Adrenal gland (tissue), 12 donors: ENCODE measurements around the gene TMEM270. TPM values are rescaled to one million over a fixed set of nuclear protein-coding genes. Genes with fewer than 3 reads are reported as not detected.

Experiments
- DNase-seq, 7 donors: peaks; one replicate each; pipeline ENCODE4 v3.0.0-alpha.2; 2019 to 2020
- H3K27ac ChIP-seq, 5 donors: fragments of 200-600 bp; sonication (generic) in 4 of 5; 1 replicate in 3 of 5; 2 replicates in 2 of 5; pipeline versions ENCODE4 v1.5.1 to v1.8.0; 2016 to 2020; ENCODE audit warnings: mild to moderate bottlenecking in 1 of 5
- H3K27me3 ChIP-seq: fragments of 200-600 bp; 2 replicates; pipeline ENCODE4 v1.8.0; 2021
- H3K36me3 ChIP-seq, 2 donors: fragments of 200-600 bp; replicated peaks in 1 of 2; 1 replicate in 1 of 2; 2 replicates in 1 of 2; pipeline versions ENCODE4 v1.5.1 to v1.8.0; 2018 to 2022
- H3K4me1 ChIP-seq, 2 donors: fragments of 200-600 bp; replicated peaks in 1 of 2; 1 replicate in 1 of 2; 2 replicates in 1 of 2; pipeline versions ENCODE4 v1.5.1 to v1.8.0; 2018 to 2021
- H3K4me3 ChIP-seq, 4 donors: fragments of 200-600 bp; sonication (generic) in 3 of 4; one replicate each; pipeline ENCODE4 v1.5.1; 2016 to 2018
- H3K9me3 ChIP-seq, 3 donors: fragments of 200-600 bp; sonication (generic) in 1 of 3; replicated peaks in 1 of 3; 1 replicate in 2 of 3; 2 replicates in 1 of 3; pipeline versions ENCODE4 v1.5.1 to v1.8.0; 2016 to 2021
- CTCF ChIP-seq, 6 experiments: fragments of 450-650 bp in 4 of 6; fragments of 200-600 bp in 2 of 6; sonication (generic) in 1 of 6; IDR thresholded peaks; 1 replicate in 5 of 6; 2 replicates in 1 of 6; pipeline versions ENCODE4 v1.5.1 to v1.8.0; 2016 to 2021; ENCODE audit warnings: antibody characterized with exemption in 6 of 6, mild to moderate bottlenecking in 2 of 6, moderate library complexity in 1 of 6
- POLR2A ChIP-seq, 2 donors: fragments of 450-650 bp; IDR thresholded peaks; one replicate each; pipeline ENCODE4 v1.6.1; 2017; ENCODE audit warnings: antibody characterized with exemption in 2 of 2, mild to moderate bottlenecking in 2 of 2, moderate library complexity in 1 of 2
- whole genome bisulfite sequencing, 4 donors: extraction: QIAGEN DNeasy Blood & Tissue Kit in 2 of 4; methylation state at CpG; one replicate each; pipeline versions ENCODE4 v1.1.5 to v1.1.7; 2013 to 2017; 5-methylcytosine and 5-hydroxymethylcytosine counted together
- intact Hi-C, 2 donors: fragments of 100-400 bp; cut with DNase I; formaldehyde crosslinking; loops; one replicate each; pipeline versions ENCODE4 v1.14.1 to v1.15.0; 2022 to 2023
- polyA plus RNA-seq, 3 donors: library from polyadenylated mRNA; stranded (reverse); fragments of 200-250 nt in 2 of 3; fragments of 350-450 nt in 1 of 3; fragmentation: Illumina TruSeq in 1 of 3; extraction: RNeasy Lipid Tissue Mini Kit (QIAGEN cat#74804) in 1 of 3; gene quantifications; one replicate each; pipeline ENCODE4 v1.2.3, GENCODE V29; 2013 to 2014
- total RNA-seq, 9 donors: library from RNA; depleted of rRNA in 4 of 9; stranded (reverse); fragments of >200 nt in 4 of 9; fragments of 120-200 nt in 1 of 9; fragmentation: NEBNext Ultra II Directional in 1 of 9; extraction: Animal tissue kit (Norgen Biotek cat#: 25700) in 1 of 9; gene quantifications; one replicate each; pipeline versions ENCODE4 v1.1.0 to v1.2.4, GENCODE V29; 2013 to 2023
- donor health status: healthy with polysubstance abuse.
- donor health status: Bipolar disorder and iron deficiency.
- donor health status: DM: yes; HTN: yes; CAD: no.
- donor health status: DM: no; HTN: no; CAD: no.
- donor health status: DM: no; HTN: no; CAD: no.
- donor health status: DM: yes; HTN: yes; CAD: no.

TMEM270 gene
- total and polyA plus RNA-seq, 12 donors: 0.20 to 0.56 TPM; not detected in 10

- intact Hi-C loops: loop anchor here (2.0 to 10.0 kb wide), 2 partner anchors 46 to 252 kb away; no protein-coding TSS in a partner anchor
- no peak overlapping the region for H3K27ac ChIP-seq
- no peak for DNase-seq
- no peaks in the 10 kb centered on the region for H3K27me3 ChIP-seq
- TF ChIP-seq POLR2A (IDR thresholded peaks at IDR 0.05) (no peak), CTCF (IDR thresholded peaks at IDR 0.05) (no peak)
- no peaks in the 10 kb centered on the region for H3K36me3 ChIP-seq
- peaks cover 0 to 6% of the 10 kb centered on the region in 2 donors for H3K4me1 ChIP-seq
- no peaks in the 10 kb centered on the region for H3K9me3 ChIP-seq
- no peak overlapping the region for H3K4me3 ChIP-seq
- whole genome bisulfite sequencing, 4 donors: 69 to 84% (median 73%) methylated on average over 3 of the region's 3 CpGs
Measured at GRCh38 chr7:73856941-73857340, 4.0 kb upstream of the TMEM270 start.

GRCh38 chr7:73858807-73859206 is 2.2 kb upstream of the TMEM270 start:
- no peaks in the 10 kb centered on the region for H3K9me3 ChIP-seq
- TF ChIP-seq CTCF (IDR thresholded peaks at IDR 0.05): no peak
- TF ChIP-seq POLR2A (IDR thresholded peaks at IDR 0.05): no peak
- H3K36me3 ChIP-seq: no peaks in the 10 kb centered on the region
- 58 to 79% (median 73%) methylated on average over 2 of the region's 2 CpGs for WGBS, 4 donors
- DNase-seq: no peak
- intact Hi-C loops: loop anchor here in 1 of 2 donors (10.0 kb wide), 1 partner anchor 254 kb away; no protein-coding TSS in a partner anchor
- no peaks in the 10 kb centered on the region for H3K27me3 ChIP-seq
- no peak overlapping the region for H3K4me3 ChIP-seq
- peaks cover 0 to 6% of the 10 kb centered on the region in 2 donors for H3K4me1 ChIP-seq
- H3K27ac ChIP-seq: no peak overlapping the region

GRCh38 chr7:73861305-73861704 is 346 bp downstream of the TMEM270 start:
- DNase-seq: no peak
- intact Hi-C loops: loop anchor here in 1 of 2 donors (10.0 kb wide), 1 partner anchor 353 kb away; the partner anchor contains the start of gene LAT2
- TF ChIP-seq CTCF (IDR thresholded peaks at IDR 0.05): no peak
- TF ChIP-seq POLR2A (IDR thresholded peaks at IDR 0.05): no peak
- Histone ChIP-seq H3K4me3 (no peak overlapping the region), H3K9me3 (no peaks in the 10 kb centered on the region), H3K4me1 (no peaks in the 10 kb centered on the region), H3K27ac (no peak overlapping the region), H3K36me3 (no peaks in the 10 kb centered on the region), H3K27me3 (no peaks in the 10 kb centered on the region)
- 93 to 94% (median 93%) methylated on average over 12 of the region's 12 CpGs for WGBS, 4 donors

GRCh38 chr7:73864981-73865711 is 4.2 kb downstream of the TMEM270 start:
- Histone ChIP-seq H3K4me3 (no peak overlapping the region), H3K9me3 (no peaks in the 10 kb centered on the region), H3K27me3 (no peaks in the 10 kb centered on the region), H3K4me1 (no peaks in the 10 kb centered on the region), H3K27ac (peak overlapping the region in 1 of 5 donors; percentile 41), H3K36me3 (no peaks in the 10 kb centered on the region)
- intact Hi-C loops: loop anchor here (5.0 to 10.0 kb wide), 3 partner anchors 157 to 350 kb away; partner anchors contain the start of genes ELN (in 1 of the 2) and LAT2 (in 1 of the 2)
- DNase-seq: peak in 1 of 7 donors; percentile 69
- WGBS, 4 donors: 59 to 81% (median 70%) methylated on average over 4 to 8 of the region's 8 CpGs
- TF ChIP-seq CTCF (IDR thresholded peaks at IDR 0.05): no peak
- TF ChIP-seq POLR2A (IDR thresholded peaks at IDR 0.05): no peak
